Measurements from ENCODE around the gene ELOVL6. TPM values are rescaled to one million over a fixed set of nuclear protein-coding genes. Genes with fewer than 3 reads are reported as not detected.

ELOVL6 gene
- total RNA-seq, 2 donors from 2014 or later, result 43.5 to 44.8 TPM

GRCh38 chr4:110109455-110109854 is 89.0 kb downstream of the ELOVL6 start:
- no peaks in the 10 kb centered on the region for H3K9me3 Mint-ChIP-seq
- H3K27ac ChIP-seq (ENCODE audit: low read depth, low read length), result no peak overlapping the region
- H3K4me3 ChIP-seq (ENCODE audit: low read length), result no peak overlapping the region
- no peaks in the 10 kb centered on the region for H3K36me3 ChIP-seq (ENCODE audit: control insufficient read depth, insufficient read depth, low read length)
- no peak for TF ChIP-seq CTCF (conservative IDR thresholded peaks at IDR 0.05)
- no peak overlapping the region for H3K9ac ChIP-seq (ENCODE audit: extremely low read depth, low read length, poor library complexity, severe bottlenecking)
- H3K9me3 ChIP-seq (ENCODE audit: control insufficient read depth, low read length), result no peaks in the 10 kb centered on the region
- DNase-seq, result no peak
- H3K27ac Mint-ChIP-seq, result no peak overlapping the region
- H3K4me3 Mint-ChIP-seq, result no peak overlapping the region
- peaks cover 8% of the 10 kb centered on the region for H3K4me1 ChIP-seq (ENCODE audit: control insufficient read depth, insufficient read depth, low read length)
- no peaks in the 10 kb centered on the region for H3K27me3 Mint-ChIP-seq (ENCODE audit: insufficient read depth)
- 92 to 96% methylated on average over 3 of the region's 3 CpGs for WGBS, 2 experiments (ENCODE audit: insufficient coverage in 1 of 2, insufficient read length in 1 of 2)
- peaks cover 33% of the 10 kb centered on the region for H3K4me1 Mint-ChIP-seq
- H3K36me3 Mint-ChIP-seq (ENCODE audit: low read depth), result peaks cover 2% of the 10 kb centered on the region
- H3K27me3 ChIP-seq (ENCODE audit: control insufficient read depth, insufficient read depth, low read length, poor library complexity, severe bottlenecking), result no peaks in the 10 kb centered on the region

- Mint-ChIP-seq H3K4me1 (peaks cover 36% of the 10 kb centered on the region), H3K36me3 (ENCODE audit: low read depth) (peaks cover 2% of the 10 kb centered on the region), H3K4me3 (no peak overlapping the region), H3K27me3 (ENCODE audit: insufficient read depth) (no peaks in the 10 kb centered on the region), H3K27ac (no peak overlapping the region), H3K9me3 (no peaks in the 10 kb centered on the region)
- no peak overlapping the region for H3K9ac ChIP-seq (ENCODE audit: extremely low read depth, low read length, poor library complexity, severe bottlenecking)
- no peaks in the 10 kb centered on the region for H3K9me3 ChIP-seq (ENCODE audit: control insufficient read depth, low read length)
- no peak overlapping the region for H3K27ac ChIP-seq (ENCODE audit: low read depth, low read length)
- H3K4me1 ChIP-seq (ENCODE audit: control insufficient read depth, insufficient read depth, low read length), result peaks cover 8% of the 10 kb centered on the region
- 93 to 100% methylated on average over 1 of the region's 1 CpG for WGBS, 2 experiments (ENCODE audit: insufficient coverage in 1 of 2, insufficient read length in 1 of 2)
- H3K36me3 ChIP-seq (ENCODE audit: control insufficient read depth, insufficient read depth, low read length), result no peaks in the 10 kb centered on the region
- H3K4me3 ChIP-seq (ENCODE audit: low read length), result no peak overlapping the region
- DNase-seq, result no peak
- no peak for TF ChIP-seq CTCF (conservative IDR thresholded peaks at IDR 0.05)
- no peaks in the 10 kb centered on the region for H3K27me3 ChIP-seq (ENCODE audit: control insufficient read depth, insufficient read depth, low read length, poor library complexity, severe bottlenecking)
Measured at GRCh38 chr4:110108960-110109359, 89.5 kb downstream of the ELOVL6 start.

GRCh38 chr4:110108422-110108821 is 90.0 kb downstream of the ELOVL6 start:
- Mint-ChIP-seq H3K9me3 (no peaks in the 10 kb centered on the region), H3K27me3 (ENCODE audit: insufficient read depth) (no peaks in the 10 kb centered on the region), H3K4me3 (no peak overlapping the region), H3K27ac (no peak overlapping the region), H3K4me1 (peaks cover 41% of the 10 kb centered on the region), H3K36me3 (ENCODE audit: low read depth) (no peaks in the 10 kb centered on the region)
- no peaks in the 10 kb centered on the region for H3K36me3 ChIP-seq (ENCODE audit: control insufficient read depth, insufficient read depth, low read length)
- H3K4me3 ChIP-seq (ENCODE audit: low read length), result no peak overlapping the region
- no peak overlapping the region for H3K9ac ChIP-seq (ENCODE audit: extremely low read depth, low read length, poor library complexity, severe bottlenecking)
- 86% methylated on average over 2 to 3 of the region's 3 CpGs for WGBS, 2 experiments (ENCODE audit: insufficient coverage in 1 of 2, insufficient read length in 1 of 2)
- no peaks in the 10 kb centered on the region for H3K9me3 ChIP-seq (ENCODE audit: control insufficient read depth, low read length)
- no peak for TF ChIP-seq CTCF (conservative IDR thresholded peaks at IDR 0.05)
- no peak overlapping the region for H3K27ac ChIP-seq (ENCODE audit: low read depth, low read length)
- peaks cover 8% of the 10 kb centered on the region for H3K4me1 ChIP-seq (ENCODE audit: control insufficient read depth, insufficient read depth, low read length)
- no peak for DNase-seq
- no peaks in the 10 kb centered on the region for H3K27me3 ChIP-seq (ENCODE audit: control insufficient read depth, insufficient read depth, low read length, poor library complexity, severe bottlenecking)
